HCT116 (cell line): ENCODE data around the gene VEPH1. TPM values are rescaled to one million over a fixed set of nuclear protein-coding genes. Genes with fewer than 3 reads are reported as not detected.

Experiments
- ATAC-seq: fragments of 200-7000 bp; cut with Tn5 transposase; 2 replicates; pipeline ENCODE4 v1.9.1; 2020; ENCODE audit warnings: mild to moderate bottlenecking, moderate library complexity
- BruUV-seq: library from RNA; stranded (reverse); fragments of 400-500 nt; replicated peaks from 2 replicates; lab custom pipeline; 2021; lab: Mats Ljungman, UMichigan
- CTCF ChIA-PET: fragments of 300-600 bp; sonication (Branson Sonifier 250); formaldehyde crosslinking; loops from one replicate; lab custom pipeline; 2021; ENCODE audit warnings: antibody characterized with exemption; lab: Charles Lee
- POLR2A ChIA-PET: fragments of 300-600, 350-600 bp; sonication (Branson Sonifier 250); formaldehyde crosslinking; loops from one replicate; lab custom pipeline; 2021; ENCODE audit warnings: antibody characterized with exemption; lab: Charles Lee
- RAD21 ChIA-PET, 2 experiments: fragments of 300-600 bp; sonication (Branson Sonifier 250); formaldehyde crosslinking; loops; one replicate each; lab custom pipeline; 2023; ENCODE audit warnings: low total read pairs in 2 of 2; ENCODE audit not compliant: uncharacterized antibody in 2 of 2, unreplicated experiment in 2 of 2, low non-redundant PET in 1 of 2; lab: Charles Lee
- DNase-seq: peaks from one replicate; pipeline ENCODE4 v3.0.0-alpha.2; 2010; ENCODE audit warnings: low read depth, low spot score
- H2AFZ ChIP-seq: fragments of 200-600 bp; shearing (Covaris generic), sonication (generic); 2 replicates; pipeline ENCODE4 v1.6.1; 2017; ENCODE audit warnings: low read depth, mixed run types, mixed read lengths, antibody characterized with exemption, low read length; ENCODE audit not compliant: poor library complexity, severe bottlenecking
- H3K27ac ChIP-seq: 2 replicates; pipeline ENCODE4 v1.5.1; 2012; ENCODE audit warnings: low read depth, low read length
- H3K27me3 ChIP-seq: fragments of 200-600 bp; sonication (generic); 2 replicates; pipeline ENCODE4 v1.6.1; 2016; ENCODE audit warnings: mixed run types, low read length, mixed read lengths; ENCODE audit not compliant: insufficient read depth
- H3K36me3 ChIP-seq, 2 experiments: fragments of 200-500 bp in 1 of 2; fragments of 200-600 bp in 1 of 2; sonication (Bioruptor generic) in 1 of 2; sonication (generic) in 1 of 2; 2 replicates each; pipeline versions ENCODE4 v1.5.1 to v1.6.1; 2014 to 2016; ENCODE audit warnings: low read length in 2 of 2, inconsistent platforms in 1 of 2, mixed read lengths in 1 of 2, mixed run types in 1 of 2; ENCODE audit not compliant: insufficient read depth in 2 of 2, control insufficient read depth in 1 of 2
- H3K4me1 ChIP-seq, 2 experiments: fragments of 200-600 bp in 1 of 2; sonication (generic) in 1 of 2; 2 replicates each; pipeline versions ENCODE4 v1.5.1 to v1.6.1; 2012 to 2017; ENCODE audit warnings: low read length in 2 of 2, inconsistent platforms in 1 of 2, mild to moderate bottlenecking in 1 of 2, mixed read lengths in 1 of 2, mixed run types in 1 of 2, moderate library complexity in 1 of 2; ENCODE audit not compliant: insufficient read depth in 2 of 2, control insufficient read depth in 1 of 2
- H3K4me2 ChIP-seq: fragments of 200-600 bp; sonication (generic); 2 replicates; pipeline ENCODE4 v1.6.1; 2017; ENCODE audit warnings: mixed run types, low read length, mixed read lengths
- H3K4me3 ChIP-seq, 2 experiments: fragments of 200-600 bp in 1 of 2; sonication (generic) in 1 of 2; replicated peaks in 1 of 2; 2 replicates each; pipeline ENCODE4 v1.5.1; 2011 to 2016; ENCODE audit warnings: low read length in 2 of 2, control low read depth in 1 of 2, low read depth in 1 of 2, mild to moderate bottlenecking in 1 of 2, mixed read lengths in 1 of 2, mixed run types in 1 of 2
- H3K79me2 ChIP-seq: fragments of 200-600 bp; sonication (generic); 2 replicates; pipeline ENCODE4 v1.6.1; 2017; ENCODE audit warnings: mild to moderate bottlenecking, mixed run types, low read length, moderate library complexity, mixed read lengths; ENCODE audit not compliant: insufficient read depth
- H3K9ac ChIP-seq: fragments of 200-600 bp; sonication (generic); 2 replicates; pipeline ENCODE4 v1.6.1; 2016; ENCODE audit warnings: low read length, mixed read lengths
- H3K9me2 ChIP-seq: fragments of 200-600 bp; sonication (generic), shearing (Covaris generic); 2 replicates; pipeline ENCODE4 v1.6.1; 2017; ENCODE audit warnings: mixed run types, mild to moderate bottlenecking, moderate library complexity; ENCODE audit not compliant: insufficient read depth
- H3K9me3 ChIP-seq, 2 experiments: fragments of 200-500 bp in 1 of 2; fragments of 200-600 bp in 1 of 2; sonication (Bioruptor generic) in 1 of 2; sonication (generic) in 1 of 2; 2 replicates each; pipeline ENCODE4 v1.6.1; 2014 to 2017; ENCODE audit warnings: low read length in 2 of 2, mixed read lengths in 2 of 2, inconsistent platforms in 1 of 2, low read depth in 1 of 2, mild to moderate bottlenecking in 1 of 2, mixed run types in 1 of 2, moderate library complexity in 1 of 2; ENCODE audit not compliant: control insufficient read depth in 1 of 2, insufficient read depth in 1 of 2
- H4K20me1 ChIP-seq: fragments of 200-600 bp; sonication (generic), shearing (Covaris generic); 2 replicates; pipeline ENCODE4 v1.6.1; 2017; ENCODE audit warnings: mixed run types, mild to moderate bottlenecking, moderate library complexity; ENCODE audit not compliant: insufficient read depth
- ELF1 ChIP-seq: IDR thresholded peaks from 2 replicates; pipeline ENCODE4 v1.6.1; 2012; ENCODE audit warnings: low read depth, borderline replicate concordance
- EZH2 ChIP-seq: fragments of 200-600 bp; sonication (generic); IDR thresholded peaks from 2 replicates; pipeline ENCODE4 v1.6.1; 2017; ENCODE audit warnings: antibody characterized with exemption, mixed run types
- EZH2phosphoT487 ChIP-seq: fragments of 200-600 bp; IDR thresholded peaks from 2 replicates; pipeline ENCODE4 v1.6.1; 2018; ENCODE audit warnings: antibody characterized with exemption, borderline replicate concordance
- FOSL1 ChIP-seq: IDR thresholded peaks from 2 replicates; pipeline ENCODE4 v1.6.1; 2012; ENCODE audit warnings: low read depth
- POLR2A ChIP-seq: IDR thresholded peaks from 2 replicates; pipeline ENCODE4 v1.7.0; 2011; ENCODE audit warnings: borderline replicate concordance; ENCODE audit not compliant: insufficient read depth, insufficient read length; ENCODE audit errors: extremely low read depth
- POLR2AphosphoS5 ChIP-seq: IDR thresholded peaks from 2 replicates; pipeline ENCODE4 v1.6.1; 2011; ENCODE audit warnings: mild to moderate bottlenecking, low read depth, low read length, moderate library complexity
- SP1 ChIP-seq: IDR thresholded peaks from 2 replicates; pipeline ENCODE4 v1.6.1; 2012; ENCODE audit warnings: low read depth
- SRF ChIP-seq: IDR thresholded peaks from 2 replicates; pipeline ENCODE4 v1.6.1; 2012; ENCODE audit warnings: low read depth
- TCF7L2 ChIP-seq: IDR thresholded peaks from 2 replicates; pipeline ENCODE4 v1.7.0; 2011; ENCODE audit warnings: borderline replicate concordance, inconsistent platforms; ENCODE audit not compliant: insufficient read depth, insufficient read length; ENCODE audit errors: extremely low read depth
- ZNF274 ChIP-seq: fragments of 200-500 bp; sonication (Bioruptor generic); IDR thresholded peaks from 2 replicates; pipeline ENCODE4 v1.6.1; 2014; ENCODE audit warnings: mild to moderate bottlenecking, low read depth, low read length, inconsistent platforms
- intact Hi-C: fragments of 100-400 bp; cut with micrococcal nuclease; formaldehyde crosslinking; loops from 2 replicates; pipeline ENCODE4 v1.10.0; 2022
- total RNA-seq: library from RNA; stranded (reverse); gene quantifications from one replicate; pipeline ENCODE4 v1.2.1, GENCODE V29; 2021; ENCODE audit not compliant: unreplicated experiment
- TF ChIP-seq, protein P1 (sequence below): IDR thresholded peaks from 2 replicates; pipeline ENCODE4 v1.6.1; 2012
- TF ChIP-seq, protein P2 (sequence below): IDR thresholded peaks from 2 replicates; pipeline ENCODE4 v1.6.1; 2011; ENCODE audit warnings: mild to moderate bottlenecking, low read length, moderate library complexity; ENCODE audit not compliant: insufficient replicate concordance; ENCODE audit errors: extremely low read depth

The VEPH1 gene
- total RNA-seq, 1 experiment from 2014 or later: 4.9 TPM

DNA sequence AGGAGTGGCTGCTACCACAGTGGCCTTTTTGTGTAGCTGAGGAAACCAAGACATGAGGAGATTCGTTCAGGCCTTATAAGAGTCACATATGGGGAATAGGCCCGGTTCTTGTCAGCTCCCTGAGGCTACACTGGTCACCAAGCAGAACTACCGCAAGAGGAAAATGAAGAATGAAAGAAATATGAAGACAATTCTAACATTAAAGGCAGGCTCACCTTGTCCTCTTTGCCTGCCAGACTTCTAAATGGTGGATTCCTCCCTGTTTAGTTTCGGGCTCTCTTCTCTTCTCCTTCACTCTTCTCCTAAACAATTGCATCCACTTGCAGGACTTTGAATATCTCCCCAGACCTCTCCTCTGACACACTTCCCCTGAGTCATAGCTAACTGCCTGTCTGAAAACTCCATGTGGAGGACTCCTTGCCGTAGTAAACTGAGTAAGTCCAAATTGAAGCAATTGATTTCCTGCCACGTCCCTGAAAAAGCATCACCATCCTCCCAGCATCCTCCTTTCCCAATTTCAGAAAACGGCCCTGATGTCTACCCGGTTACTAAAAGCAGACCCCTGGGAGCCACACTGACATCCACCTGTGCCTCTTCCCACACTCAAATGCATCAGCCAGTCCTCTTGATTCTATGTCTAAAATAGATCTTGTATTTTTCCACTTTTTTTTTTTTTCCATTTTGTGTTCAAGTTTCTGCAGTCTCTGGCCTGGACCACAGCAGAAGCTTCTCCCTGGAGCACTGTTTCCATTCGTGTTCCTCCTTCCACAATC is 30.3 kb upstream of the VEPH1 start:
- ATAC-seq (no peak), DNase-seq (no peak)
- H2AFZ ChIP-seq: peak overlapping the region; percentile 95
- H3K27me3 ChIP-seq: no peaks in the 10 kb centered on the region
- BruUV-seq: no TSS peak
- H3K9me3 ChIP-seq: no peaks in the 10 kb centered on the region
- TF ChIP-seq EZH2 (no peak), EZH2phosphoT487 (no peak), FOSL1 (no peak), POLR2AphosphoS5 (no peak), TCF7L2 (no peak), ELF1 (no peak), ZNF274 (no peak), POLR2A (no peak), SP1 (no peak), SRF (no peak)
- TF ChIP-seq, protein P1, sequence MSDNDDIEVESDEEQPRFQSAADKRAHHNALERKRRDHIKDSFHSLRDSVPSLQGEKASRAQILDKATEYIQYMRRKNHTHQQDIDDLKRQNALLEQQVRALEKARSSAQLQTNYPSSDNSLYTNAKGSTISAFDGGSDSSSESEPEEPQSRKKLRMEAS: no peak
- TF ChIP-seq, protein P2, sequence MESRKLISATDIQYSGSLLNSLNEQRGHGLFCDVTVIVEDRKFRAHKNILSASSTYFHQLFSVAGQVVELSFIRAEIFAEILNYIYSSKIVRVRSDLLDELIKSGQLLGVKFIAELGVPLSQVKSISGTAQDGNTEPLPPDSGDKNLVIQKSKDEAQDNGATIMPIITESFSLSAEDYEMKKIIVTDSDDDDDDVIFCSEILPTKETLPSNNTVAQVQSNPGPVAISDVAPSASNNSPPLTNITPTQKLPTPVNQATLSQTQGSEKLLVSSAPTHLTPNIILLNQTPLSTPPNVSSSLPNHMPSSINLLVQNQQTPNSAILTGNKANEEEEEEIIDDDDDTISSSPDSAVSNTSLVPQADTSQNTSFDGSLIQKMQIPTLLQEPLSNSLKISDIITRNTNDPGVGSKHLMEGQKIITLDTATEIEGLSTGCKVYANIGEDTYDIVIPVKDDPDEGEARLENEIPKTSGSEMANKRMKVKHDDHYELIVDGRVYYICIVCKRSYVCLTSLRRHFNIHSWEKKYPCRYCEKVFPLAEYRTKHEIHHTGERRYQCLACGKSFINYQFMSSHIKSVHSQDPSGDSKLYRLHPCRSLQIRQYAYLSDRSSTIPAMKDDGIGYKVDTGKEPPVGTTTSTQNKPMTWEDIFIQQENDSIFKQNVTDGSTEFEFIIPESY: no peak
- ChIA-PET CTCF (interaction anchor here (0.6 to 4.6 kb wide), 22 partner anchors 11 to 1126 kb away, joined by 3 to 103 read pairs (median 4); no protein-coding TSS in a partner anchor), POLR2A (interaction anchor here (0.9 to 1.3 kb wide), 2 partner anchors 39 to 373 kb away, joined by 3 to 5 read pairs; partner anchors contain the start of gene CCNL1), RAD21 (interaction anchor here (1.2 to 1.6 kb wide), 5 partner anchors 39 to 998 kb away, joined by 3 to 11 read pairs (median 8); no protein-coding TSS in a partner anchor)
- H3K4me2 ChIP-seq: no peak overlapping the region
- no peaks in the 10 kb centered on the region for H3K36me3 ChIP-seq
- no peaks in the 10 kb centered on the region for H3K9me2 ChIP-seq
- no peaks in the 10 kb centered on the region for H4K20me1 ChIP-seq
- H3K79me2 ChIP-seq: no peaks in the 10 kb centered on the region
- H3K27ac ChIP-seq: no peak overlapping the region
- intact Hi-C loops: loop anchor here (1.0 kb wide), 1 partner anchor 999 kb away; no protein-coding TSS in a partner anchor
- no peak overlapping the region for H3K9ac ChIP-seq
- peaks cover 0 to 7% of the 10 kb centered on the region in 2 experiments; a peak in 2 of 4 replicates for H3K4me1 ChIP-seq
- H3K4me3 ChIP-seq: no peak overlapping the region
